HK-2 (cell line): ENCODE measurements around the gene DYNLT3.

ENCODE experiments used
- DNase-seq: peaks from one replicate; pipeline ENCODE4 v3.0.0-alpha.2; 2018; ENCODE audit not compliant: unreplicated experiment

DYNLT3 gene

DNA sequence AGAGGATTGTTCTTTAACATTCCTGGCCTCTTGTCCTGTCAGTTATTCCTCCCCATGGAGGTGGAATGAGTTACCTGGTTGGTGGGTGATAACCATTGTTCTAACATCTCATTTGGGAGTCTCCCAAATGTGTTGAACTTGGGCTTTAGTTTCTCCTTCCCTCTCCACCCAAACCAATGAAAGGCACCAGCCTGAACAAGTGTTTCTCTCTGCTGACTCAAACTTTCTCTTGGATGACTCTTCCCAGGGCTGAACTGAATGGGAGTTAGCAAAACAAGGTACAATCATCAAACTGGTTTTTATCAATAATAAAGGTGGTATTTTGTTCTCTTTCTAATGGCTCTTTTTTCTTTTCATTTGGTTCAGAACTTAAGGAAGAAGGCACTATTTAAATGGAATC lies 2.7 kb downstream of the DYNLT3 start:
- no peak for DNase-seq

DNA sequence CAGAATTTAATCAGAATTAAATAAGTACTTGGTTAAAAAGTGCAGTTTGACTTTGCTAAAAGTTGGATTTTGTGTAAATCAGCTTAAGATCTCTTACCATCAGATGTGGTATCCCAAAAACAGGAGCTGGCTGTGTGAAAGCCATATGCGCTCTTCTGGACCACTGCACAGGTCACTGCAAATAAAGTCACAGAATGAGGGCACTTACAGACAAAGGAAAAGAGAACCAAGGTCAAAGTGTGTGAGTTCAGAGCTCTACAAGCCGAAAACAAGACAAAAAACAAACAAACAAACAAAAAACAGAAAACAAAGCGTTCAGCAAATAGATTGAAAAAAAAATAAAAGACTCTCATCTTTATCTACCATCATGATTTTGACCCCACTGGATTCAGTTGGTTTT lies 6.4 kb downstream of the DYNLT3 start:
- no peak for DNase-seq

GRCh38 chrX:37834937-37835336 lies 12.4 kb downstream of the DYNLT3 start:
- no peak for DNase-seq

- no peak for DNase-seq
These were observed 17.0 kb downstream of the DYNLT3 start for GRCh38 chrX:37830371-37830770.

GRCh38 chrX:37829721-37830120 lies 17.6 kb downstream of the DYNLT3 start:
- DNase-seq, result no peak

DNA sequence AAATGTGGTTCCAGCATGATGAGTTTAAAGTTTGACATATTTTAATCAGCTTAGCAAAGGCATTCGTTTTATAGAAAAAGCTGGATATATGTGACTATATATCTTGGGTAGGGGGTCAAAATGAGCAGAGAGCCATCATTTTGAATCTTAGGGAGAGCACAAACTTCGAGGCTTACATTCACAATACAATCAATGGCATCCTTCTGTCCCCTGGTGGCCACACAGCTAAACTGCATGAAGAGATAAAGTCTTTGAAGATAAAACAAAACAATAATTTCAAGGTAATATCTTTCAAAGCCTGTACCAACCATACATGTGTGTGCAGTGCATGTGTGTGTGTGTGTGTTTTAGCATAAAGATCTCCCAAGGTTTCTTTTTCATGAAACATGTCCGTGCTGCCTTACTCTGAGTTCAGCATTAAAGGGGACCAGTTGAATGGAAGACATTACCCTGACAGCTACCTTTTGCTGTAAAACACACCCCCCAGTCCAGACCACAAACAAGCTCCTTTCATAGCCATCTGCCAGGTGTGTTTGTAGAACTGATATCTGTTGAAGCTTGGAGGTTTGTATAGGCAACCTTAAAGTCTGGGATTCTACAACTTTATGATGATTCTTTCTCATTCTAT lies 22.0 kb downstream of the DYNLT3 start:
- peak; percentile 13 for DNase-seq

DNA sequence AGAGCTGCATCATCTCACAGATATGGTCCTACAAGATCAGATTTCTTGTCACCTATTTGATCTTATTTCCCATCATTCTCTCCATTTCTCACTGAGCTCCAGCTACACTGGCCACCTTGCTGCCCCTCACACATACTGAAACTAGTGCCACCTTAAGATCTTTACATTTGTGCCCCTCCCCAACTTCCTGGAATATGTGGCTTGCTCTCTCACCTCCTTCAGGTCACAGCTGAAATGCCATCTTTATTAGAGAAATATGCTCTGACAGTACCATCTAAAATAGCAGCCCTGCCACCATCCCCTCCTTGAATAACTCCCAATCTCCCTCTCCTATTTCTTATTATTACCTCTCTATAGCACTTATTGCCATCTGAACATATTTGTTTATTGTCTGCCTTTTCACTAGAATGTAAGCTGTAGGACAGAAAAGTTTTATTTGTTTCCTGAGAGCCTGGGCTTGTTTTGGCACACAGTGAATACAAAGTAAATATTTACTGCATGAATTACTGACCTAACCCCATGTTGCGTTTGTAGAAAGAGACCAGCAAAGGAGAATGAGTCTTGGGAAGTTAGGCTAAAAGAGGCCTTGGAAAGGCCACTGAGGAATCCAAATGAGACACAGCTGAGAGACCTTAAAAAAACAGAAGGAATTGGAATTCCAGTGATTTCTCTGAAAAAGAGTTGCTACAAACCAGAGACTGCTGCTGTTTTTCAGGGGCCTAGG lies 22.7 kb downstream of the DYNLT3 start:
- no peak for DNase-seq

- no peak for DNase-seq
These were observed 26.7 kb downstream of the DYNLT3 start for GRCh38 chrX:37820646-37821045.

DNA sequence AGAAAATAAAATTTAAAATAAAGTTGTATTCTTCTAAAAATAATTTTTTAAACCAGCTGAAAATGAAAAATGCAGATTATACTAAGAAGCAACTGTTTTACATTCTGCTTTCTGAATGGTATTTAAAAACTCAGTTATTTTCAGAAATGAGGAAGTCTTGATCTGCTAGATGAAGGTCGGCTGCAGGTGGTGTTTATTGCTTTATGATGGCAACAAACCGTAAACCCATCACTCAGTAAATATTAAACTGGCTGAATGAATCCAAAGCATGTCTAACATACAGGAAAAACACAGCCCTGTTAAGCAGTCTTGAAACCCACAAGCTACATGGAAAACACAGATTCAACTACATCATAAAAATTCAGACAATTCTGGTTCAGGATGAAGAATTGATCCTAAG lies 29.3 kb downstream of the DYNLT3 start:
- DNase-seq, result no peak

DNA sequence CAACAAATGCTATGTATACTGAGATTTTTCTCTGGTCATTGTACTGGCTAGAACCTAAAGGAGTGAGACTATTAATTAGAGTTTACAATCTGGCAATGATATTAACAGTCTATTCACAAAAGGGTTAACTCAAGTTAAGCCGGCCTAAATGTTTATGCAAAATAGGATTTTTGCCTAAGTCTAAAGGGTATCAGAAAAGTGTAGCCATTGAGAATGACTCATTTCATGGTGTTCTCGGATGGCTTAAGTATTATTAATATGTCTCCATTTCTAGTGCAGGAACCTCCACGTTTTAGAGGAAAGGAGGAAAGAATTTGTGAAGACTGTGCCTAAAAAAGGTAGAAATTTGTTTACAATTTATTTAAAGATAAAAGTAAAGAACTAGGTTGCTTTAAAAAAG lies 29.8 kb downstream of the DYNLT3 start:
- DNase-seq, result no peak

DNA sequence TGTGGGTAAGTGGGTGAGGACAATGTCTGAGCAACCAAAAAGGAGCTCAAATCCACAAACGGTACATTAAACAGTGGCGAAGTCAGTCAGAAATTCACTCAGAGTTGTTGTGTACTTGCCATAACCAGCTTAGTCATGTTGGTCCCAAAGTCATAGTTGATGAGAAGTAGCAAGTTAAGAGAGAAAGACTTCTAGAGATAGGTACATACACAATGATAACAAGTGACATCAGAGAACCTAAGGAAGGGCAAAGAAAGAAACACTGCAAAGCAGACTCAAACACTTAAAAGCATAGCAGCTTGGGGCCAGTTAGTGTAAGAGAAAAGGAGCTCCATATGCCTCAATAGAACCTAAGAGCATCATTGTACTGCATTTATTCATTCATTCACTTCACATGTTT lies 30.2 kb downstream of the DYNLT3 start:
- no peak for DNase-seq

GRCh38 chrX:37816766-37817165 lies 30.6 kb downstream of the DYNLT3 start:
- DNase-seq, result no peak

DNA sequence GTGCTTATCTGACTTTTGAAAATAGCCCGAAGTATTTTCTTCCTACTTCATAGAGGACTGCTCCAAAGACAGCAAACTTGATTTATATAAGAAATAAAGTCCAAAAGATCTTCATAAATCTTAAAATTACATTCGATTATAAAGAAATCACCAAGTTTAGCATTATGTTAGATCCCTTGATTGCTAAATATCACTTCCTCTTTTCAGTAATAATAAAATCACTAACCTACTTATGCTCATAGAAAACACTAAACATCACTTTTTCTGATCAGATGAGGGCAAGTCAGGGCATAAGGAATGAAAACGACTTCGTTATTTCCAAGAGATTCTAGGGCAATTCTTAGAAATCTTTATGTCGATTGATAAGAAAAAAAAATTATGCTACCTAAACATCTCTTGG lies 32.0 kb downstream of the DYNLT3 start:
- no peak for DNase-seq

DNA sequence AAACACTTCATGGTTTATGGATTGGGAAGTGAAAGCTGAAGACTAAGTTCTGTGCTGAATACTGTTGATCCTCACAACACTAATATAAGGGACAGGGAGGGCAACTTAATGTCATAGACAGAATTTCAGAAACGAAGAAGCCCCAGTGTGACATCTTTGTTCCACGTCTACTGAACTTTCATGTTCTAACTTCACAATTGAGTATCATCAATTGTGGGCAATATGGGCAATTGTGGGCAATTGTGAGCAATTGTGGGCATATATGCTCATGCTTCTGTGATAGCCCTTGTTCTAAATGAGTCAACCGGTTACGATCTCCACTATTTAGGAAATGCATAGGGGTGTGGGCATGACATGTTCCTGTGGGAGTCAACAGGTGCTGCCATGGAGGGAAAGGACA lies 33.8 kb downstream of the DYNLT3 start:
- DNase-seq, result no peak

- no peak for DNase-seq
These were observed 35.3 kb downstream of the DYNLT3 start for GRCh38 chrX:37812110-37812509.

- DNase-seq, result no peak
These were observed 37.4 kb downstream of the DYNLT3 start for GRCh38 chrX:37809970-37810369.

DNA sequence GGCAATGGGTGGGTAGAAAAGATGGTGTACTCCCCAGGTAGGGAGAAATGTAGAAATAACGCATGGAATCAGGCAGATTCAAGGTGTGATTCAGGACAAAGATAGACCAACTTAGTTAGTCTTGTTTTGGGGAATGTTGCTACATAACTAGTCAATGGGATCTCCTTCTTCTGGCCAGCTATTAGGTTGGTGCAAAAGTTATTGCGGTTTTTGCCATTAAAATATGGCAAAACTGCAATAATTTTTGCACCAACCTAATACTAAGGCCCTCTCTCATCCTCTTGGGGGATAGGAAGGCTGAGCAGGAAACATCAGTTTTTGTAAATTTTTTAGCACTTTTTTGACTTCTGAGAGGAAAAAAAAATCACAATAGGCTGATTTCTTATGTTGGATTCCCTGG lies 44.3 kb downstream of the DYNLT3 start:
- no peak for DNase-seq

GRCh38 chrX:37802028-37802427 lies 45.3 kb downstream of the DYNLT3 start:
- no peak for DNase-seq

DNA sequence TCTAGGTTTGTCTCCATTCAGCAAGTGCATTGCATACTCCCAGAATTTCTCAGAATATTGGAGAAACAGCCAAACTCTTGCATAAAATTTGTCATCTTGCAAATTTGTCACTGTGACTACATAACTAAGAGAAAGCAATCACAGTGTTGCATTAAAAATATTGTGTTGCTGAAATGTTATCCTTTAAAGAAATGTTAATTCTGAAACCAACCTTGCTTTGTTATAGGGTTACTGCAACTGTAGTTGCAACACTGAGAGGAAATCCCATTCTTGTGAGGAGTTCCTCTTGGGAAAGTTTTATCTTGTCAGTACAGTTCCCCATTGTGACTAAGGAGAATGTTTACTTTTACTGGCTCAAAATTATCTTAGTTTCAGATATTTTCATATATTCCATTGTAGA lies 46.7 kb downstream of the DYNLT3 start:
- DNase-seq, result no peak

DNA sequence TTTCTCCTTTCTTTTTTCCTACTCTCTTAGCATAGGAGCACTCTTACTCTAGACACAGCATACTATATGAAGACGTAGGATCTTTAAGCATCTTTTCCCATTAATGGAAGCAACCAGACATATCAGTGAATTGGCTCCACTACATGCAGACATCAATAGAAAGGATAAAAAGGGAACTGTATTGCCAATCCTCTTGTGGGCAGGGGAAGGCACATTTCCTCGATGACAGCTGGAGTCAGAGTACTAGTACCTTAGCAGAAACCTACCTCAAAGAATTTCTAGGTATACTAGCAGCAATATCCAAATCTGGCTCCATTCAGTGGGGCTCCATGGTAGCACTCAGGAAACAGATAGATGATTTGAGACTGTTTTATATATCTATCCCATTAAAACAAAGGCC lies 47.4 kb downstream of the DYNLT3 start:
- DNase-seq, result no peak

GRCh38 chrX:37796805-37797204 lies 50.6 kb downstream of the DYNLT3 start:
- DNase-seq, result no peak

DNA sequence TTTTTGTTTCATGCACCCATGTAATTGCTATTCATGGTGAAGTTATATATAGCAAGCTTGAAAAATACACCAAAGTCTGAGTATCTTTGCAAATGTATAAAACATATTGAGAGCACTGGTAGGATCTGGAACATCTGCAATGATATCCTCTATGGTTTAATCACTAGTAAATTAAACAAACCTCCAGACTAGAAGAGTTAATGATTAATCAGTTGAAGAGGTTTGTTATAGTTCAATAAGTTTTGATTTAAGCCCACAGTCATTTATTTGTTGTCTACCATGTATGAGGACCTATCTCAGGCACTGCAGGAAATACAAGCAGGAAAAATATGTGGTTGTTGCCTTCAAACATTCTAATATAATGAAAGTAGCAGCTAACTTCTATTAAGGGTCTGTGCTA lies 51.1 kb downstream of the DYNLT3 start:
- no peak for DNase-seq
